Subcutaneous abdominal adipose tissue (tissue), 5 donors: ENCODE measurements around the gene BCAS3.

Source experiments
- H3K27ac ChIP-seq: one replicate; pipeline ENCODE4 v1.7.0; 2013; ENCODE audit warnings: low read depth, mild to moderate bottlenecking, inconsistent platforms, low read length, moderate library complexity
- H3K27me3 ChIP-seq, 5 donors: one replicate each; pipeline ENCODE4 v1.7.0; 2013; ENCODE audit warnings: low read length in 5 of 5, inconsistent platforms in 1 of 5; ENCODE audit not compliant: control insufficient read depth in 5 of 5, insufficient read depth in 4 of 5
- H3K36me3 ChIP-seq, 5 donors: one replicate each; pipeline ENCODE4 v1.7.0; 2013; ENCODE audit warnings: low read length in 5 of 5; ENCODE audit not compliant: control insufficient read depth in 5 of 5, insufficient read depth in 5 of 5
- H3K4me1 ChIP-seq, 5 donors: one replicate each; pipeline ENCODE4 v1.7.0; 2013; ENCODE audit warnings: low read length in 5 of 5, mild to moderate bottlenecking in 3 of 5, moderate library complexity in 1 of 5; ENCODE audit not compliant: control insufficient read depth in 5 of 5, insufficient read depth in 5 of 5
- H3K4me3 ChIP-seq, 5 donors: one replicate each; pipeline ENCODE4 v1.7.0; 2013; ENCODE audit warnings: low read length in 5 of 5, low read depth in 1 of 5
- H3K9ac ChIP-seq, 5 donors: one replicate each; pipeline ENCODE4 v1.7.0; 2013; ENCODE audit warnings: low read length in 5 of 5, mild to moderate bottlenecking in 4 of 5, moderate library complexity in 3 of 5
- H3K9me3 ChIP-seq, 5 donors: one replicate each; pipeline ENCODE4 v1.7.0; 2013; ENCODE audit warnings: low read length in 5 of 5; ENCODE audit not compliant: control insufficient read depth in 5 of 5
- donor health status: healthy.
- donor health status: healthy.
- donor health status: healthy.
- donor health status: healthy.
- donor health status: healthy.

BCAS3 gene

DNA sequence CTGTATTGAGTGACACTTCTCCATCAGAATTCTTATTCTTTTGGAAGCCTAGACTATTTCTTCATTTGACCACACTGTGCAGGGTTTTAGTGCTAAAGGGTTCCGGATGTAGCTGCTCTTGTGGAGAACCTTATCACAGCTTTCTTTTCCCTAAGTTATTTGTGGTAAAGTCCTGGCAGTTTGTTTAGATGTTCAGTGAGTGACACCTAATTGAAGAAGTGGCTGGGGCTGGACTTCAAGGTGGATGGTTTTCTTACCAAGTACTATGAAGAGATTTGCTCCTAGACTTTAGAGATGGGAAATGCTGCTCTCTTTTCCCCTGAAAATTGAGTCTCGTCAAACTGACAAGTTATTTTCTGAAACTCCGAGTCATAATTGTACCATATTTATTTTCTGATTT lies 578.0 kb downstream of the BCAS3 start:
- H3K27me3 ChIP-seq = no peaks in the 10 kb centered on the region
- H3K9me3 ChIP-seq = no peaks in the 10 kb centered on the region
- H3K9ac ChIP-seq = no peak overlapping the region
- no peaks in the 10 kb centered on the region for H3K36me3 ChIP-seq
- H3K4me1 ChIP-seq = peaks cover 4 to 40% (median 33%) of the 10 kb centered on the region in 5 donors
- H3K27ac ChIP-seq = no peak overlapping the region
- no peak overlapping the region for H3K4me3 ChIP-seq

DNA sequence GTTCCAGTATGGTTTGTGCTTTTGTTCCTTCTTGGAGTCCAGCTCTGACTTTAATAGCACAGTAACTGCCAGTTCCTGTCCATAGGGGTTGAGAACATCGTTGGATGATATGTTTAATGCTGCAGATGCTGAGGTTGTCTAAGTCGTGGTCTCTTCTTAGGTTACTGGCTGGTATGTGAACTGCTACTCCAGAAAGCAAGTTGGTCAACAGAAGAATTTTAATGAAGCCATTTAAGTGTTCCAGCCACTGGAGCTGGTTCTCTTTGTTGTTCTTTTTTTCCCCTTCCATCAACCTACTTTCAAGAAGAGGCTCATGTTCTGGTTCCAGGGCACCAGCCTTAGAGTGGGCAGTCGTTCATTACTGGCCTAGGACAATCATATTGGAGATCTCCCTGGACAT lies 581.7 kb downstream of the BCAS3 start:
- peaks cover 0 to 19% (median 9%) of the 10 kb centered on the region in 5 donors for H3K4me1 ChIP-seq
- no peak overlapping the region for H3K9ac ChIP-seq
- no peaks in the 10 kb centered on the region for H3K9me3 ChIP-seq
- no peak overlapping the region for H3K4me3 ChIP-seq
- H3K36me3 ChIP-seq = no peaks in the 10 kb centered on the region
- no peaks in the 10 kb centered on the region for H3K27me3 ChIP-seq
- no peak overlapping the region for H3K27ac ChIP-seq

DNA sequence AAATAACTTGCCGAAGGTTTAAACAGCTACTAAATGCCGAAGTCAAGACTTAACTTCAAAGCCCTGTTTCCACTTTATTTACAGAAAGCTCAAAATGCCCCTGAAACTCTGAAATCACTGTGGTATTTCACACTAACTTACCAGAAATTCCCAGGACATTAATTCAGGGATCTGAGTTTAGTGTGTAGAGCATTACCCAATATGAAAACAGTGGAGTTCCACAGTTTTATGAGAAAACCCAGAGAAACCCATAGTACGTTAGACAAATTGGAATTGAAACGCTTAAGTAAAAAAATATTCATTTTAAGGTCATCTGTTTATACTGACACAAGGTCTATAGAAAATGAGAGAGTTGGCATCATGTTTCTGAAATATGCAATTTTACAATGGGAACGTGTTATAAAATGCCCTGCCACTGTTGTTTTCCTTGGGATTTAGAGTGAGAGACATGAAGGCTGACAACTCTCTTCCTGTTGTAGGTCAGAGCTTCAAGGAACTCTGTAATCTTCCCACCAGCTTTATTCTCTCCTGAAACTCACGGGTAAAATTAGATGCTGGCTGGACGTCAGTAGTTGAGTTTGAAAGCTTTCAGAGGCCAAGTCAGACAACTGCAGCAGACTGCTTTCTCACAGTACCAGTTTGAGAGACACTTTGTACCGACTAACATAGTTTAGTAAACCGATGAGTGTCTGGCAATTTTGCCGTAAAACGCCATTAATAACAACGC lies 582.6 kb downstream of the BCAS3 start:
- peaks cover 0 to 19% (median 9%) of the 10 kb centered on the region in 5 donors for H3K4me1 ChIP-seq
- H3K36me3 ChIP-seq = no peaks in the 10 kb centered on the region
- no peak overlapping the region for H3K4me3 ChIP-seq
- H3K27me3 ChIP-seq = no peaks in the 10 kb centered on the region
- H3K27ac ChIP-seq = peak overlapping the region; percentile 38
- peak overlapping the region in 2 of 5 donors; percentile 5 to 22 for H3K9ac ChIP-seq
- H3K9me3 ChIP-seq = no peaks in the 10 kb centered on the region

DNA sequence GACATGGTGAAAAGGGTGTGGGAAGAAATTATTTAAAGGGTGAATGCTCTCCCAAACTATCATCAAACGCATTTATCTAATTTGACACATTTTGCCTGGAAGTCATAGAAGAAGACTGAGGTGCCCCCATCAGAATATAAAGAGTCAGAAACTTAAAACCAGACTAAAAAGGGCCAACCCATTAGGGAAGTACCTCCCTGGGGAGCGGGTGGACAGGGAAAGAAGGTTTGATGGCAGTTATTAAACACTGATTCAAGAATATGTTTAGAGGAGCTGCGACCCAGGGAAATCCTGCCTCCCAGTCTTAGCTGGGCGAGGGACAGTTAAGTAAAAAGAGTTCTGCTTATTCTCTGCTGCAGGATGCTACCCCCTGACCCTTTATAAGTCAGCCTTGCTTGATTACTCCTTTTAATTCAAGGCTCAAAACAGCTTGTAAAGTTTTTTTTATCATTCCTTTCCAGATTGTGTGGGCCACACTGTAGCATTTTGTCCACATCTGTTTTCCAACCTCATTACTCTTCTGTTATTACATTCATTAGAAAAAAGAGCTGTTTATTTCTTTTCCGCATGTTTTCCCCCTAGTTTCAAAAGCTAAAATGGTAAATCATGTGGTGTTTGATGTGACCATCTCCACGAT lies 583.5 kb downstream of the BCAS3 start:
- Histone ChIP-seq H3K9me3 (no peaks in the 10 kb centered on the region), H3K36me3 (no peaks in the 10 kb centered on the region), H3K9ac (no peak overlapping the region), H3K27ac (peak overlapping the region; percentile 38), H3K27me3 (no peaks in the 10 kb centered on the region), H3K4me3 (no peak overlapping the region), H3K4me1 (peaks cover 0 to 21% (median 9%) of the 10 kb centered on the region in 5 donors)

DNA sequence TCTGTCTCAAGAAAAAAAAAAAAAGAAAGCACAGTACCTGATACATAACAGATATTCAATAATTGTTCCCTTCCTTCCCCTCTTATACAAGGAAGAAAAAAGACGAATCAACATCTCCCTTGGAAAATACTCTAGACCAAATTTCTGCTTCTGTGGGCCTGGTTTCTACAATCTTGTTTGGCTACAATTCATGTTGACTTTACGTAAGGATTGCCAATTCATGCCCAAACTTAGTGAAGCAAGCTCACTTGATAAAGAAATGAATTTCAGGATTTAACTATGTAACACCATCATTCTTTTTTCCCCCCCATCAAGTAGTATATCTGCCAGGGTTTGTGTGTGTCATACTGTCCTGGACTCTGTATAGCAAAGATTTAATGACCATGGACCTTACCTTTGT lies 587.7 kb downstream of the BCAS3 start:
- Histone ChIP-seq H3K4me1 (peaks cover 0 to 12% (median 4%) of the 10 kb centered on the region in 5 donors), H3K27ac (no peak overlapping the region), H3K9ac (no peak overlapping the region), H3K4me3 (no peak overlapping the region), H3K36me3 (no peaks in the 10 kb centered on the region), H3K9me3 (no peaks in the 10 kb centered on the region), H3K27me3 (no peaks in the 10 kb centered on the region)

DNA sequence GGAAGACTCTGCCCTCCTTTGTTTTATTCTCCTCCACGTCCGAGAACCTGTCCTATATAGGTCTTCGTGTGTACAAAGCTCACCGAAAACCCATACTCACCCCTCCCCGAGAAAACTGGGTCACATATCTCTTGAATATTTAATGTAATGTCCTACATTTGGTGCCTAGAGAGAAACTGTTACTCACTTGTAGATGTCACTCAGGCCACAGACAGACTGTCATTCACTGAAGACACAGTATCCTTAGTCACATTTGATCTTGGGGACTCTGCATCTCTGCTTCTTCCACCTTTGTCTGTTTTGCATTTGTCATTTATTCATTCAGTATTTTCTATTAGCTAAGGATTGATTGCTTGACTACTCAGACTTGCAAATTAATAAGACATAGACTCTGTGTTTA lies 590.2 kb downstream of the BCAS3 start:
- H3K4me3 ChIP-seq = no peak overlapping the region
- no peaks in the 10 kb centered on the region for H3K27me3 ChIP-seq
- peaks cover 0 to 3% (median 0%) of the 10 kb centered on the region in 5 donors for H3K4me1 ChIP-seq
- H3K9ac ChIP-seq = no peak overlapping the region
- H3K27ac ChIP-seq = no peak overlapping the region
- no peaks in the 10 kb centered on the region for H3K36me3 ChIP-seq
- no peaks in the 10 kb centered on the region for H3K9me3 ChIP-seq

DNA sequence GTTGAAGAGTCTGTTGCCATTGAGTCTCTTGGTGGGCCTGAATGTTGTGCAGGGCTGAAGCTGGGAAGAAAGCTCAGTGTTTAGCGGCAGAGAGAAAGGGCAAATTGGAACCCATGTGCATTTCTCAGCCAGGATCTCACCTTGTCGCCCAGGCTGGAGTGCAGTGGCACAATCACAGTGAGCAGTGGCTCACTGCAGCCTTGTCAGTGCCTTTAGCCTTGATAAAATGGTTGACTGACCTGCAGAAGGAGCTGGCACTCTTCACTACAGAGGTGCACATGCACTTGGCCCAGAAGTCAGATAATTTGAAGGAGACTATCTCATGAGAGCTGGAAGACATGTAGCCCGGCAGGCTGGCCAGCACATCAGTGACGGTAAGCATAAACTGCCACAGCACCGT lies 597.7 kb downstream of the BCAS3 start:
- H3K27ac ChIP-seq = no peak overlapping the region
- H3K9me3 ChIP-seq = no peaks in the 10 kb centered on the region
- H3K27me3 ChIP-seq = no peaks in the 10 kb centered on the region
- H3K4me1 ChIP-seq = peaks cover 0 to 7% (median 6%) of the 10 kb centered on the region in 5 donors
- H3K9ac ChIP-seq = no peak overlapping the region
- H3K36me3 ChIP-seq = no peaks in the 10 kb centered on the region
- H3K4me3 ChIP-seq = no peak overlapping the region

DNA sequence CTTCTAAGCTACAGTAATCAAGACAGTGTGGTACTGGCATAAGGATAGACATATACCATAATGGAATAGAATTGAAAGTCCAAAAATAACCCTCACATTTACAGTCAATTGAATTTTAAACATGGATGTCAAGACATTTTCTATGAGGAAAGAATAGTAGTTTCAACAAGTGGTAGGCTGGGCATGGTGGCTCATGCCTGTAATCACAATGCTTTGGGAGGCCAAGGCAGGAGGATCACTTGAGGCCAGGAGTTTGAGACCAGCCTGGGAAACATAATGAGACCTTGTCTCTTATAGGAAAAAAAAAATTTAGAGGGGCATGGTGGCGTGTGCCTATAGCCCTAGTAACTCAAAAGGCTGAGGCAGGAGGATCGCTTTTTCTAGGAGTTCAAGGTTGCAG lies 599.2 kb downstream of the BCAS3 start:
- Histone ChIP-seq H3K4me3 (no peak overlapping the region), H3K27me3 (no peaks in the 10 kb centered on the region), H3K9me3 (no peaks in the 10 kb centered on the region), H3K36me3 (no peaks in the 10 kb centered on the region), H3K27ac (no peak overlapping the region), H3K4me1 (peaks cover 0 to 7% (median 6%) of the 10 kb centered on the region in 5 donors), H3K9ac (no peak overlapping the region)

DNA sequence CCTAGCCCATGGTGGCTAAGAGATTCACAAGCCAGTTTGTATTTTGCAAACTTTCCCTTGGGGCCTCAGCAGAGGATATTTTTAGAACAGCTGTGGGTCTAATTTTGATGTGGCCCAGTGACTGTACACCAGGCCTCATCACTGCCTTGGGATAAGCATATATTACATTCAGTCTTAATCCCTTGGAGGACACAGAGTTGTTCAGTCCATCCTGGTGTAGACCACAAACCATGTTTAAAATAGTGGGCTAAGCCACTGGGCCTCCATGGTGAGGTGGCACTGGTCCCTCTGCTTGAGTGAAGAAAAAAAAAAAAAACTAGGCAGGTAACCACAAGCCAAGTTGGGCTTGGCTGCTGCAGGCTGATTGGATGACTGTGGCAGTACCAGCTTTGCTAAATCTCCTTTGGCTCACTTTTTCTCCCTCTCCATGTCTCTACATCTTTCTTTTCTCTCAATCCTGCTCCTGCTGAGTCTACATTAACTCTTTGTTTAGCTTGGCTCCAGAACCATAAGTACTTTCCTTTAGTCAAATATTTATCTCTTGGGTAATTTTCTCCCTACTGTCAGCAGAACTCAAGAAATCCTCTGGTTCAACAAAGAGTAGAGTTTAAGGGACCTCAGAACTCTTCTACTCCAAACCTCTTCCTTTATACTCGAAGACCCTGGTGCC lies 602.0 kb downstream of the BCAS3 start:
- no peak overlapping the region for H3K9ac ChIP-seq
- no peak overlapping the region for H3K4me3 ChIP-seq
- peak overlapping the region; percentile 17 for H3K27ac ChIP-seq
- H3K27me3 ChIP-seq = no peaks in the 10 kb centered on the region
- H3K36me3 ChIP-seq = no peaks in the 10 kb centered on the region
- H3K4me1 ChIP-seq = peaks cover 0 to 7% (median 6%) of the 10 kb centered on the region in 5 donors
- H3K9me3 ChIP-seq = no peaks in the 10 kb centered on the region

DNA sequence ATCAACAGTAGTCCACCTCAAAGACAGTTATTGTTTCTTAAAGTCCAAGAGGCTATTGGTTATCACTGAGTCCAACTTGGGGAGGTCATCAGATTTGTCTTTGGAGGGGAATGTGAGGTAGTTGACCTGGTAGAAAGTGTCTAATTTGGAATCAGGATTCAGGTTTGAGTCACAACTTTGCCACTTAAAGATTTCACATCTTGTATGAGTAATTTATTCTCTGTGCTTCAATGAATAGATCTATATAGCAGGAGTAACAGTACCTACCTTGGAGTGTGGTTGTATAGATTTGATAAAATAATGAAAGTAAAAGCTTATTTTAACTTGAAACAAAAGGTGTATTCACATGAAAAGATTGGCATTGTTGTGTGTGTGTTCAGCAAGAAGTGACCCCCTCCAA lies 602.7 kb downstream of the BCAS3 start:
- Histone ChIP-seq H3K27ac (no peak overlapping the region), H3K9me3 (no peaks in the 10 kb centered on the region), H3K4me1 (peaks cover 0 to 7% (median 6%) of the 10 kb centered on the region in 5 donors), H3K27me3 (no peaks in the 10 kb centered on the region), H3K36me3 (no peaks in the 10 kb centered on the region), H3K9ac (no peak overlapping the region), H3K4me3 (no peak overlapping the region)
